GM23338 (cell line): Measurements from ENCODE around the gene TSNAX. TPM values are rescaled to one million over a fixed set of nuclear protein-coding genes. Genes with fewer than 3 reads are reported as not detected.

ENCODE experiments used
- ATAC-seq: fragments of 200-7000 bp; cut with Tn5 transposase; 3 replicates; pipeline ENCODE4 v1.9.1; 2020
- DNase-seq: peaks from one replicate; pipeline ENCODE4 v3.0.0-alpha.2; 2015; ENCODE audit warnings: low spot score
- H2AFZ ChIP-seq: fragments of 200-600 bp; sonication (generic); 2 replicates; pipeline ENCODE4 v1.8.0; 2016; ENCODE audit warnings: antibody characterized with exemption, mild to moderate bottlenecking, moderate library complexity
- H3F3A ChIP-seq: fragments of 200-600 bp; sonication (generic); replicated peaks from 2 replicates; pipeline ENCODE4 v1.8.0; 2017; ENCODE audit warnings: antibody characterized with exemption, mixed run types, low read depth
- H3K27ac ChIP-seq: fragments of 200-600 bp; sonication (generic); 2 replicates; pipeline ENCODE4 v1.6.1; 2016; ENCODE audit warnings: low read depth
- H3K27me3 ChIP-seq: fragments of 200-600 bp; sonication (generic); 2 replicates; pipeline ENCODE4 v1.8.0; 2016; ENCODE audit warnings: mild to moderate bottlenecking, mixed run types, moderate library complexity; ENCODE audit not compliant: insufficient read depth
- H3K36me3 ChIP-seq: fragments of 200-600 bp; sonication (generic); 2 replicates; pipeline ENCODE4 v1.8.0; 2016; ENCODE audit warnings: mild to moderate bottlenecking; ENCODE audit not compliant: insufficient read depth
- H3K4me1 ChIP-seq: fragments of 200-600 bp; sonication (generic); 2 replicates; pipeline ENCODE4 v1.8.0; 2016; ENCODE audit warnings: mild to moderate bottlenecking, moderate library complexity; ENCODE audit not compliant: insufficient read depth
- H3K4me2 ChIP-seq: fragments of 200-600 bp; sonication (generic); 2 replicates; pipeline ENCODE4 v1.7.1; 2017; ENCODE audit warnings: mixed run types
- H3K4me3 ChIP-seq: fragments of 200-600 bp; sonication (generic); 2 replicates; pipeline ENCODE4 v1.6.1; 2016; ENCODE audit warnings: mixed run types
- H3K79me2 ChIP-seq: fragments of 200-600 bp; sonication (generic); replicated peaks from 2 replicates; pipeline ENCODE4 v1.8.0; 2017; ENCODE audit warnings: mild to moderate bottlenecking; ENCODE audit not compliant: insufficient read depth
- H3K9me2 ChIP-seq: fragments of 200-600 bp; sonication (generic); 2 replicates; pipeline ENCODE4 v1.8.0; 2017; ENCODE audit not compliant: insufficient read depth
- H4K20me1 ChIP-seq: fragments of 200-600 bp; sonication (generic); replicated peaks from 2 replicates; pipeline ENCODE4 v1.8.0; 2017; ENCODE audit warnings: mild to moderate bottlenecking; ENCODE audit not compliant: insufficient read depth
- H3K27ac Mint-ChIP-seq: 2 replicates; pipeline ENCODE4 v1.8.0; 2020; ENCODE audit warnings: inconsistent platforms, mild to moderate bottlenecking, moderate library complexity, mixed read lengths
- H3K27me3 Mint-ChIP-seq: 3 replicates; pipeline ENCODE4 v1.8.0; 2022; ENCODE audit warnings: low read depth, mild to moderate bottlenecking, moderate library complexity, mixed read lengths, inconsistent platforms; ENCODE audit not compliant: insufficient read depth, poor library complexity
- H3K36me3 Mint-ChIP-seq: 3 replicates; pipeline ENCODE4 v1.8.0; 2021; ENCODE audit warnings: low read depth, mild to moderate bottlenecking, inconsistent platforms, moderate library complexity, mixed read lengths
- H3K4me1 Mint-ChIP-seq: 3 replicates; pipeline ENCODE4 v1.8.0; 2020; ENCODE audit warnings: mild to moderate bottlenecking, inconsistent platforms, mixed read lengths
- H3K4me3 Mint-ChIP-seq: 3 replicates; pipeline ENCODE4 v1.8.0; 2021; ENCODE audit warnings: moderate library complexity, mild to moderate bottlenecking, inconsistent platforms, mixed read lengths
- H3K9me3 Mint-ChIP-seq: 3 replicates; pipeline ENCODE4 v1.8.0; 2020; ENCODE audit warnings: moderate library complexity, mild to moderate bottlenecking, inconsistent platforms, mixed read lengths
- CREB1 ChIP-seq: fragments of 250-450 bp; sonication (Bioruptor Pico); IDR thresholded peaks from 2 replicates; pipeline ENCODE4 v1.5.0; 2020; ENCODE audit warnings: low read depth, mild to moderate bottlenecking, moderate library complexity
- EZH2 ChIP-seq: fragments of 200-600 bp; sonication (generic); IDR thresholded peaks from one replicate; pipeline ENCODE4 v1.8.0; 2017; ENCODE audit warnings: antibody characterized with exemption, mild to moderate bottlenecking, low read depth; ENCODE audit not compliant: unreplicated experiment
- EZH2phosphoT487 ChIP-seq: fragments of 200-600 bp; sonication (generic); IDR thresholded peaks from one replicate; pipeline ENCODE4 v1.8.1; 2018; ENCODE audit warnings: antibody characterized with exemption; ENCODE audit not compliant: unreplicated experiment
- JUNB ChIP-seq: IDR thresholded peaks from one replicate; pipeline ENCODE4 v1.6.1; 2016; ENCODE audit warnings: antibody characterized with exemption; ENCODE audit not compliant: unreplicated experiment
- POLR2AphosphoS5 ChIP-seq: IDR thresholded peaks from 2 replicates; pipeline ENCODE4 v1.6.1; 2016; ENCODE audit warnings: antibody characterized with exemption, low read depth
- STAT1 ChIP-seq: IDR thresholded peaks from one replicate; pipeline ENCODE4 v1.6.1; 2016; ENCODE audit warnings: antibody characterized with exemption; ENCODE audit not compliant: unreplicated experiment
- ZNF114 ChIP-seq: fragments of 250-450 bp; sonication (Bioruptor Pico); IDR thresholded peaks from 2 replicates; pipeline ENCODE4 v1.5.0; 2020; ENCODE audit warnings: mild to moderate bottlenecking, moderate library complexity
- ZNF331 ChIP-seq: fragments of 250-450 bp; sonication (Bioruptor Pico); IDR thresholded peaks from 2 replicates; pipeline ENCODE4 v1.5.0; 2020; ENCODE audit warnings: low read depth, mild to moderate bottlenecking, moderate library complexity
- polyA plus RNA-seq: library from polyadenylated mRNA; unstranded; fragments of >200 nt; fragmentation: Nextera tagmentation; extraction: Ambion mirVana; gene quantifications from 2 replicates; pipeline ENCODE4 v1.2.1, GENCODE V29; 2016
- total RNA-seq: library from RNA; depleted of rRNA; stranded (reverse); fragments of >200 nt; shearing (Covaris generic); gene quantifications from 2 replicates; pipeline ENCODE4 v1.2.3, GENCODE V29; 2014
- TF ChIP-seq, protein P1 (sequence below): IDR thresholded peaks from 2 replicates; pipeline ENCODE4 v1.6.1; 2016; ENCODE audit warnings: antibody characterized with exemption
- TF ChIP-seq, protein P2 (sequence below): fragments of 250-450 bp; sonication (Bioruptor Pico); IDR thresholded peaks from 2 replicates; pipeline ENCODE4 v1.5.0; 2020; ENCODE audit warnings: mild to moderate bottlenecking, moderate library complexity
- TF ChIP-seq, protein P3 (sequence below), 2 experiments: fragments of 200-600 bp in 1 of 2; sonication (generic) in 1 of 2; conservative IDR thresholded peaks; 2 replicates each; pipeline versions ENCODE4 v1.5.1 to v1.6.1; 2016 to 2017; ENCODE audit warnings: antibody characterized with exemption in 2 of 2, low read depth in 2 of 2, mild to moderate bottlenecking in 2 of 2, moderate library complexity in 1 of 2

TSNAX gene
- total and polyA plus RNA-seq, 2 experiments from 2014 or later = 31.5 to 31.7 TPM

DNA sequence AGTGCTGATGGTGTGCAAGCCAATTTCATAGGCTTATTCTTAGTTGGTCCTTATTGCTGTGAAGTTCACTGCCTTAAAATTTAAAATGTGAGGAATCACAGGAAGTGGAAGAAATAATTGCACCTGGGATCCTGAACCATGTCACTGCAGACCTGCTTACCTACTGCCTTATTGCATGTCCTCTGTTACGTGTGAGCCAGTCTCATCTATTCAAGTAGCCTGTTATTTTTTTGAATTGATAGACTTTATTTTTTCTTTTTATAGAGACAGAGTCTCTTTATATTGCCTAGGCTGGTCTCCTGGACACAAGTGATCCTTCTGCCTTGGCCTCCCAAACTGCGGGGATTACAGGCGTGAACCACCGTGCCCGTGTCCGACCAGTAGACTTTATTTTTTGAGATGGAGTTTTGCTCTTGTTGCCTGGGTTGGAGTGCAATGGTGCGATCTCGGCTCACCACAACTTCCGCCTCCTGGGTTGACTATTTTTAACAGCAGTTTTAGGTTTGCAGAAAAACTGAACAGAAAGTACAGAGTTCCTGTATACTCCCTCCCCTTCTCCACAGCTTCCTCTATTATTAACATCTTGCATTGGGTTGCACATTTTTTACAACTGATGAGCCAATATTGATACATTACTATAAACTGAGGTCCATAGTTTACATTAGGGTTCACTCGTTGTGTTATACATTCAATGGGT is 84.1 kb downstream of the TSNAX start (continued):
- TF ChIP-seq, protein P1, sequence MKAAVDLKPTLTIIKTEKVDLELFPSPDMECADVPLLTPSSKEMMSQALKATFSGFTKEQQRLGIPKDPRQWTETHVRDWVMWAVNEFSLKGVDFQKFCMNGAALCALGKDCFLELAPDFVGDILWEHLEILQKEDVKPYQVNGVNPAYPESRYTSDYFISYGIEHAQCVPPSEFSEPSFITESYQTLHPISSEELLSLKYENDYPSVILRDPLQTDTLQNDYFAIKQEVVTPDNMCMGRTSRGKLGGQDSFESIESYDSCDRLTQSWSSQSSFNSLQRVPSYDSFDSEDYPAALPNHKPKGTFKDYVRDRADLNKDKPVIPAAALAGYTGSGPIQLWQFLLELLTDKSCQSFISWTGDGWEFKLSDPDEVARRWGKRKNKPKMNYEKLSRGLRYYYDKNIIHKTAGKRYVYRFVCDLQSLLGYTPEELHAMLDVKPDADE = no peak
- TF ChIP-seq STAT1 (no peak), EZH2 (no peak), POLR2AphosphoS5 (no peak), ZNF114 (no peak), ZNF331 (CRISPR knock-in tag) (no peak)

DNA sequence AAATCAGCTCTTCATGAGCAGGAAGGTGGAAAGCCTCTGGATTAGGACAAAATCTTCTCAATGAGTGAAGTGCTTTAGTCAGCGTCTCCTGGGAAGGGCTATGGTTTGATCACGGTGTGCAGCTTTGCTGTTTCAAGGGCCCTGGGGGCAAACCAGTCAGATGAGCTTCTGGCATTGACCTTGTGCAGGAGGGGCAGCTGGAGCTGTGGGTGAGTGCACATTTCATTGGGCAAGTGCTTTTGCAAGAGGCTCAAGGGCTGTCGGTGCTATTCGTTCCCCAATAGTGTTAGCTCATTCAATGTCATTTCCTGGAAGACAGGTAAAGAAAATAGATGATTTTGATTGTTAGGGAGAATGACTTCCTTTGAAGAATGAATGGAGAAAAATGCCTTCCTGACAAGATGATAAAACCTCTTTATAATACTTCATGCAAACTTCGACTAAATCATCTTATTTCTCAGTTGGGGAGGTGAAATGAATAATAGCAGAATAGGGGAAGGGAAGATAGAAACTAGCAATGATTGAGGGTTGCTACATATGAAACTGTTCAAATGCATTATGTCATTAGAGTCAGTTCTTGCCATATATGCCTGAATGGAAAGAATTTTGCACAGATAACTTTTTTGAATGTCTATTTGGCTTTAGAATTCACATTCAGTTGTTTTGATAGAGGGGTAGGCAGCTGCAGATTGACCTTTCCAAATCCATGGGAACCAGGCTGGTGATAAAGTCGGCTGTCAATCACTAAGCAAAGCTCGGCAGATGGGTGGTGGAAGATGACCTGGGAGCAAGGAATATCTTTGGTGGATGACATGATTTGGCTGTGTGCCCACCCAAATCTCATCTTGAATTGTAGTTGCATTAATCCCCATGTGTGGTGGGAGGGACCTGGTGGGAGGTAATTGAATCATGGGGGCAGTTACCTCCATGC is 85.2 kb downstream of the TSNAX start:
- no peaks in the 10 kb centered on the region for H3K36me3 Mint-ChIP-seq

More for the DNA sequence above, 85.2 kb downstream of the TSNAX start:
- Histone ChIP-seq H3K4me2 (no peak overlapping the region), H3K27me3 (no peaks in the 10 kb centered on the region), H3K4me1 (no peaks in the 10 kb centered on the region), H3K36me3 (no peaks in the 10 kb centered on the region), H3K4me3 (no peak overlapping the region), H3K79me2 (no peaks in the 10 kb centered on the region), H3K27ac (no peak overlapping the region), H2AFZ (no peak overlapping the region), H3F3A (no peaks in the 10 kb centered on the region), H4K20me1 (no peaks in the 10 kb centered on the region), H3K9me2 (0 out of 2 replicates have a peak, but pooled peaks cover 7% of the 10 kb centered on the region)
- ATAC-seq = no peak
- H3K9me3 Mint-ChIP-seq = no peaks in the 10 kb centered on the region
- no peak overlapping the region for H3K4me3 Mint-ChIP-seq
- no peak for DNase-seq
- no peak for TF ChIP-seq CREB1
- no peak for TF ChIP-seq JUNB
- TF ChIP-seq POLR2AphosphoS5 = no peak
- TF ChIP-seq STAT1 = no peak
- TF ChIP-seq, protein P2, sequence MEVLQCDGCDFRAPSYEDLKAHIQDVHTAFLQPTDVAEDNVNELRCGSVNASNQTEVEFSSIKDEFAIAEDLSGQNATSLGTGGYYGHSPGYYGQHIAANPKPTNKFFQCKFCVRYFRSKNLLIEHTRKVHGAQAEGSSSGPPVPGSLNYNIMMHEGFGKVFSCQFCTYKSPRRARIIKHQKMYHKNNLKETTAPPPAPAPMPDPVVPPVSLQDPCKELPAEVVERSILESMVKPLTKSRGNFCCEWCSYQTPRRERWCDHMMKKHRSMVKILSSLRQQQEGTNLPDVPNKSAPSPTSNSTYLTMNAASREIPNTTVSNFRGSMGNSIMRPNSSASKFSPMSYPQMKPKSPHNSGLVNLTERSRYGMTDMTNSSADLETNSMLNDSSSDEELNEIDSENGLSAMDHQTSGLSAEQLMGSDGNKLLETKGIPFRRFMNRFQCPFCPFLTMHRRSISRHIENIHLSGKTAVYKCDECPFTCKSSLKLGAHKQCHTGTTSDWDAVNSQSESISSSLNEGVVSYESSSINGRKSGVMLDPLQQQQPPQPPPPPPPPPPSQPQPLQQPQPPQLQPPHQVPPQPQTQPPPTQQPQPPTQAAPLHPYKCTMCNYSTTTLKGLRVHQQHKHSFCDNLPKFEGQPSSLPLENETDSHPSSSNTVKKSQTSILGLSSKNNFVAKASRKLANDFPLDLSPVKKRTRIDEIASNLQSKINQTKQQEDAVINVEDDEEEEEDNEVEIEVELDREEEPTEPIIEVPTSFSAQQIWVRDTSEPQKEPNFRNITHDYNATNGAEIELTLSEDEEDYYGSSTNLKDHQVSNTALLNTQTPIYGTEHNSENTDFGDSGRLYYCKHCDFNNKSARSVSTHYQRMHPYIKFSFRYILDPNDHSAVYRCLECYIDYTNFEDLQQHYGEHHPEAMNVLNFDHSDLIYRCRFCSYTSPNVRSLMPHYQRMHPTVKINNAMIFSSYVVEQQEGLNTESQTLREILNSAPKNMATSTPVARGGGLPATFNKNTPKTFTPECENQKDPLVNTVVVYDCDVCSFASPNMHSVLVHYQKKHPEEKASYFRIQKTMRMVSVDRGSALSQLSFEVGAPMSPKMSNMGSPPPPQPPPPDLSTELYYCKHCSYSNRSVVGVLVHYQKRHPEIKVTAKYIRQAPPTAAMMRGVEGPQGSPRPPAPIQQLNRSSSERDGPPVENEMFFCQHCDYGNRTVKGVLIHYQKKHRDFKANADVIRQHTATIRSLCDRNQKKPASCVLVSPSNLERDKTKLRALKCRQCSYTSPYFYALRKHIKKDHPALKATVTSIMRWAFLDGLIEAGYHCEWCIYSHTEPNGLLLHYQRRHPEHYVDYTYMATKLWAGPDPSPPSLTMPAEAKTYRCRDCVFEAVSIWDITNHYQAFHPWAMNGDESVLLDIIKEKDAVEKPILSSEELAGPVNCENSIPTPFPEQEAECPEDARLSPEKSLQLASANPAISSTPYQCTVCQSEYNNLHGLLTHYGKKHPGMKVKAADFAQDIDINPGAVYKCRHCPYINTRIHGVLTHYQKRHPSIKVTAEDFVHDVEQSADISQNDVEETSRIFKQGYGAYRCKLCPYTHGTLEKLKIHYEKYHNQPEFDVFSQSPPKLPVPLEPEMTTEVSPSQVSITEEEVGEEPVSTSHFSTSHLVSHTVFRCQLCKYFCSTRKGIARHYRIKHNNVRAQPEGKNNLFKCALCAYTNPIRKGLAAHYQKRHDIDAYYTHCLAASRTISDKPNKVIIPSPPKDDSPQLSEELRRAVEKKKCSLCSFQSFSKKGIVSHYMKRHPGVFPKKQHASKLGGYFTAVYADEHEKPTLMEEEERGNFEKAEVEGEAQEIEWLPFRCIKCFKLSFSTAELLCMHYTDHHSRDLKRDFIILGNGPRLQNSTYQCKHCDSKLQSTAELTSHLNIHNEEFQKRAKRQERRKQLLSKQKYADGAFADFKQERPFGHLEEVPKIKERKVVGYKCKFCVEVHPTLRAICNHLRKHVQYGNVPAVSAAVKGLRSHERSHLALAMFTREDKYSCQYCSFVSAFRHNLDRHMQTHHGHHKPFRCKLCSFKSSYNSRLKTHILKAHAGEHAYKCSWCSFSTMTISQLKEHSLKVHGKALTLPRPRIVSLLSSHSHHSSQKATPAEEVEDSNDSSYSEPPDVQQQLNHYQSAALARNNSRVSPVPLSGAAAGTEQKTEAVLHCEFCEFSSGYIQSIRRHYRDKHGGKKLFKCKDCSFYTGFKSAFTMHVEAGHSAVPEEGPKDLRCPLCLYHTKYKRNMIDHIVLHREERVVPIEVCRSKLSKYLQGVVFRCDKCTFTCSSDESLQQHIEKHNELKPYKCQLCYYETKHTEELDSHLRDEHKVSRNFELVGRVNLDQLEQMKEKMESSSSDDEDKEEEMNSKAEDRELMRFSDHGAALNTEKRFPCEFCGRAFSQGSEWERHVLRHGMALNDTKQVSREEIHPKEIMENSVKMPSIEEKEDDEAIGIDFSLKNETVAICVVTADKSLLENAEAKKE (CRISPR knock-in tag) = no peak
- TF ChIP-seq ZNF331 (CRISPR knock-in tag) = no peak
- no peak for TF ChIP-seq EZH2phosphoT487
- TF ChIP-seq, protein P3, sequence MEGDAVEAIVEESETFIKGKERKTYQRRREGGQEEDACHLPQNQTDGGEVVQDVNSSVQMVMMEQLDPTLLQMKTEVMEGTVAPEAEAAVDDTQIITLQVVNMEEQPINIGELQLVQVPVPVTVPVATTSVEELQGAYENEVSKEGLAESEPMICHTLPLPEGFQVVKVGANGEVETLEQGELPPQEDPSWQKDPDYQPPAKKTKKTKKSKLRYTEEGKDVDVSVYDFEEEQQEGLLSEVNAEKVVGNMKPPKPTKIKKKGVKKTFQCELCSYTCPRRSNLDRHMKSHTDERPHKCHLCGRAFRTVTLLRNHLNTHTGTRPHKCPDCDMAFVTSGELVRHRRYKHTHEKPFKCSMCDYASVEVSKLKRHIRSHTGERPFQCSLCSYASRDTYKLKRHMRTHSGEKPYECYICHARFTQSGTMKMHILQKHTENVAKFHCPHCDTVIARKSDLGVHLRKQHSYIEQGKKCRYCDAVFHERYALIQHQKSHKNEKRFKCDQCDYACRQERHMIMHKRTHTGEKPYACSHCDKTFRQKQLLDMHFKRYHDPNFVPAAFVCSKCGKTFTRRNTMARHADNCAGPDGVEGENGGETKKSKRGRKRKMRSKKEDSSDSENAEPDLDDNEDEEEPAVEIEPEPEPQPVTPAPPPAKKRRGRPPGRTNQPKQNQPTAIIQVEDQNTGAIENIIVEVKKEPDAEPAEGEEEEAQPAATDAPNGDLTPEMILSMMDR (conservative IDR thresholded peaks at IDR 0.05; ENCODE audit: low read depth in 2 of 2) = no peak
- no peaks in the 10 kb centered on the region for H3K27me3 Mint-ChIP-seq
- no peaks in the 10 kb centered on the region; the same call in 2 of the 3 replicates for H3K4me1 Mint-ChIP-seq
- no peak overlapping the region for H3K27ac Mint-ChIP-seq
